WTC11 (cell line): ENCODE data around the gene GJC3. TPM values are rescaled to one million over a fixed set of nuclear protein-coding genes. Genes with fewer than 3 reads are reported as not detected.

Source experiments
- ATAC-seq: fragments of 200-7000 bp; cut with Tn5 transposase; 2 replicates; pipeline ENCODE4 v1.10.0; 2021; ENCODE audit warnings: mild to moderate bottlenecking, moderate library complexity
- CTCF ChIA-PET: fragments of 300-600 bp; sonication (Branson Sonifier 250); formaldehyde crosslinking; loops from one replicate; lab custom pipeline; 2021; ENCODE audit warnings: antibody characterized with exemption; lab: Charles Lee
- POLR2A ChIA-PET: fragments of 350-600 bp; sonication (Branson Sonifier 250); formaldehyde crosslinking; loops from one replicate; lab custom pipeline; 2021; ENCODE audit warnings: antibody characterized with exemption; lab: Charles Lee
- DNase-seq: peaks from one replicate; pipeline ENCODE4 v3.0.0; 2021; ENCODE audit warnings: low spot score
- H3K27ac Mint-ChIP-seq: 2 replicates; pipeline ENCODE4 v1.8.0; 2021; ENCODE audit warnings: mixed read lengths
- H3K27me3 Mint-ChIP-seq: 2 replicates; pipeline ENCODE4 v1.8.0; 2021; ENCODE audit warnings: low read depth, mild to moderate bottlenecking, moderate library complexity, mixed read lengths
- H3K36me3 Mint-ChIP-seq: 2 replicates; pipeline ENCODE4 v1.8.0; 2021; ENCODE audit warnings: mixed read lengths
- H3K4me1 Mint-ChIP-seq: 2 replicates; pipeline ENCODE4 v1.8.0; 2022; ENCODE audit warnings: mixed read lengths
- H3K4me3 Mint-ChIP-seq: 2 replicates; pipeline ENCODE4 v1.8.0; 2021; ENCODE audit warnings: mild to moderate bottlenecking, moderate library complexity, mixed read lengths
- H3K9me3 Mint-ChIP-seq: 2 replicates; pipeline ENCODE4 v1.8.0; 2021; ENCODE audit warnings: mixed read lengths
- ATF2 ChIP-seq: sonication (generic); formaldehyde crosslinking; IDR thresholded peaks from 2 replicates; pipeline ENCODE4 v1.8.1; 2022; ENCODE audit warnings: low read depth, missing genetic modification reagents, borderline replicate concordance
- CTCF ChIP-seq: fragments of 200-600 bp; IDR thresholded peaks from 2 replicates; pipeline ENCODE4 v1.8.0; 2022; ENCODE audit warnings: antibody characterized with exemption
- ERG ChIP-seq: fragments of 250-450 bp; sonication (Bioruptor Pico); IDR thresholded peaks from 2 replicates; pipeline ENCODE4 v1.8.0; 2021; ENCODE audit warnings: mild to moderate bottlenecking
- FOXP4 ChIP-seq: sonication (generic); formaldehyde crosslinking; IDR thresholded peaks from 2 replicates; pipeline ENCODE4 v1.8.0; 2022; ENCODE audit warnings: mild to moderate bottlenecking, missing genetic modification reagents
- IRF1 ChIP-seq: sonication (generic); formaldehyde crosslinking; IDR thresholded peaks from 2 replicates; pipeline ENCODE4 v1.8.0; 2023; ENCODE audit warnings: missing genetic modification reagents
- IRF2 ChIP-seq: sonication (generic); formaldehyde crosslinking; IDR thresholded peaks from 2 replicates; pipeline ENCODE4 v1.8.0; 2022; ENCODE audit warnings: low read depth, missing genetic modification reagents, borderline replicate concordance
- MAX ChIP-seq: sonication (generic); formaldehyde crosslinking; IDR thresholded peaks from 2 replicates; pipeline ENCODE4 v1.8.0; 2022; ENCODE audit warnings: mild to moderate bottlenecking, missing genetic modification reagents
- MLX ChIP-seq: sonication (generic); formaldehyde crosslinking; IDR thresholded peaks from 2 replicates; pipeline ENCODE4 v1.8.1; 2023; ENCODE audit warnings: mild to moderate bottlenecking, missing genetic modification reagents, moderate library complexity
- MYBL2 ChIP-seq: sonication (generic); formaldehyde crosslinking; IDR thresholded peaks from 2 replicates; pipeline ENCODE4 v1.8.1; 2023; ENCODE audit warnings: mild to moderate bottlenecking, moderate library complexity, missing genetic modification reagents
- NFE2L1 ChIP-seq: sonication (generic); formaldehyde crosslinking; IDR thresholded peaks from 2 replicates; pipeline ENCODE4 v1.8.1; 2023; ENCODE audit warnings: missing genetic modification reagents
- PREB ChIP-seq: sonication (generic); formaldehyde crosslinking; IDR thresholded peaks from 2 replicates; pipeline ENCODE4 v1.8.1; 2022; ENCODE audit warnings: mild to moderate bottlenecking, missing genetic modification reagents, moderate library complexity, borderline replicate concordance
- SMAD3 ChIP-seq: sonication (generic); formaldehyde crosslinking; IDR thresholded peaks from 2 replicates; pipeline ENCODE4 v1.8.0; 2022; ENCODE audit warnings: missing genetic modification reagents, mild to moderate bottlenecking, borderline replicate concordance
- SMAD4 ChIP-seq: sonication (generic); formaldehyde crosslinking; IDR thresholded peaks from 2 replicates; pipeline ENCODE4 v1.8.0; 2022; ENCODE audit warnings: mild to moderate bottlenecking, missing genetic modification reagents
- SOX15 ChIP-seq: fragments of 250-450 bp; sonication (Bioruptor Pico); IDR thresholded peaks from 2 replicates; pipeline ENCODE4 v1.9.0; 2021; ENCODE audit warnings: mild to moderate bottlenecking
- TCF7 ChIP-seq: sonication (generic); formaldehyde crosslinking; IDR thresholded peaks from 2 replicates; pipeline ENCODE4 v1.8.0; 2022; ENCODE audit warnings: mild to moderate bottlenecking, low read depth, missing genetic modification reagents, moderate library complexity
- ZNF219 ChIP-seq: sonication (generic); formaldehyde crosslinking; IDR thresholded peaks from 2 replicates; pipeline ENCODE4 v1.8.0; 2023; ENCODE audit warnings: missing genetic modification reagents, mild to moderate bottlenecking, borderline replicate concordance
- ZNF263 ChIP-seq: sonication (generic); formaldehyde crosslinking; IDR thresholded peaks from 2 replicates; pipeline ENCODE4 v1.8.1; 2022; ENCODE audit warnings: low read depth, mild to moderate bottlenecking, moderate library complexity, missing genetic modification reagents
- ZNF281 ChIP-seq: sonication (generic); formaldehyde crosslinking; IDR thresholded peaks from 2 replicates; pipeline ENCODE4 v1.8.0; 2023; ENCODE audit warnings: mild to moderate bottlenecking, missing genetic modification reagents
- ZNF396 ChIP-seq: fragments of 250-450 bp; sonication (Bioruptor Pico); IDR thresholded peaks from 2 replicates; pipeline ENCODE4 v1.8.0; 2021; ENCODE audit warnings: mild to moderate bottlenecking, moderate library complexity, borderline replicate concordance
- ZNF423 ChIP-seq: fragments of 250-450 bp; sonication (Bioruptor Pico); IDR thresholded peaks from 2 replicates; pipeline ENCODE4 v2.1.2; 2022; ENCODE audit warnings: mild to moderate bottlenecking, moderate library complexity
- ZNF512 ChIP-seq: sonication (generic); formaldehyde crosslinking; IDR thresholded peaks from 2 replicates; pipeline ENCODE4 v1.8.1; 2022; ENCODE audit warnings: missing genetic modification reagents, borderline replicate concordance
- total RNA-seq: library from RNA; stranded (reverse); gene quantifications from 3 replicates; pipeline ENCODE4 v1.2.3, GENCODE V29; 2021

The GJC3 gene
- total RNA-seq, 1 experiment from 2014 or later, result 2.9 TPM

GRCh38 chr7:99881370-99881769, 48.0 kb downstream of the GJC3 start (continued):
- TF ChIP-seq ZNF281 (CRISPR knock-in tag), result no peak
- TF ChIP-seq IRF2 (CRISPR knock-in tag), result no peak
- TF ChIP-seq SMAD3 (CRISPR knock-in tag), result no peak
- TF ChIP-seq IRF1 (CRISPR knock-in tag), result no peak
- TF ChIP-seq ATF2 (CRISPR knock-in tag), result no peak
- no peak for TF ChIP-seq MYBL2
- TF ChIP-seq PREB (CRISPR knock-in tag), result no peak
- no peak for TF ChIP-seq ZNF423 (CRISPR knock-in tag)
- TF ChIP-seq SOX15 (CRISPR knock-in tag), result no peak
- no peak for TF ChIP-seq FOXP4 (CRISPR knock-in tag)
- TF ChIP-seq NFE2L1, result no peak

GRCh38 chr7:99876933-99877332, 52.5 kb downstream of the GJC3 start, which contains the start of gene OR2AE1:
Gene OR2AE1, minus strand, starts transcription at chr7:99877033. Its CDS starts 0 bp downstream, at chr7:99877033.
- H3K4me1 Mint-ChIP-seq, result no peaks in the 10 kb centered on the region
- ChIA-PET CTCF (no interaction called here), POLR2A (no interaction called here)
- H3K27me3 Mint-ChIP-seq, result peaks cover 3% of the 10 kb centered on the region
- H3K4me3 Mint-ChIP-seq, result no peak within 1 kb of the TSS
- no peak within 1 kb of the TSS for H3K27ac Mint-ChIP-seq
- no peak for ATAC-seq
- DNase-seq, result no peak
- H3K36me3 Mint-ChIP-seq, result no peaks in the 10 kb centered on the region
- H3K9me3 Mint-ChIP-seq, result peaks cover 3% of the 10 kb centered on the region; the same call in 1 of the 2 replicates
- TF ChIP-seq MLX, result no peak
- TF ChIP-seq SMAD4 (CRISPR knock-in tag), result no peak
- no peak for TF ChIP-seq ZNF396 (CRISPR knock-in tag)
- no peak for TF ChIP-seq ZNF219 (CRISPR knock-in tag)
- TF ChIP-seq PREB (CRISPR knock-in tag), result no peak
- TF ChIP-seq ZNF512 (CRISPR knock-in tag), result no peak
- TF ChIP-seq ERG, result no peak
- TF ChIP-seq MAX, result no peak
- TF ChIP-seq NFE2L1, result no peak
- no peak for TF ChIP-seq TCF7 (CRISPR knock-in tag)
- no peak for TF ChIP-seq CTCF
- no peak for TF ChIP-seq ZNF263
